Measurements from ENCODE around the gene ATP11A.

The ATP11A gene

GRCh38 chr13:112873851-112874750 lies 184.3 kb downstream of the ATP11A start (continued):
- no peak for TF ChIP-seq ZNF513 (tag by site-specific recombination; IDR thresholded peaks at IDR 0.05)
- TF ChIP-seq SP7 (tag by site-specific recombination; IDR thresholded peaks at IDR 0.05), result no peak
- TF ChIP-seq ZNF549 (tag by site-specific recombination; IDR thresholded peaks at IDR 0.05), result no peak
- TF ChIP-seq KLF7 (tag by site-specific recombination; IDR thresholded peaks at IDR 0.05; ENCODE audit: borderline replicate concordance), result no peak
- TF ChIP-seq ZBTB48 (tag by site-specific recombination; IDR thresholded peaks at IDR 0.05), result no peak
- TF ChIP-seq ZNF501 (tag by site-specific recombination; IDR thresholded peaks at IDR 0.05), result no peak

GRCh38 chr13:112874751-112875300 lies 185.0 kb downstream of the ATP11A start:
- ChIA-PET CTCF (interaction anchor here (0.6 to 2.6 kb wide), 18 partner anchors 9 to 1210 kb away, joined by 3 to 11 read pairs (median 4); no protein-coding TSS in a partner anchor), POLR2A (no interaction called here)
- no peak overlapping the region for H3K4me3 ChIP-seq (ENCODE audit: low read depth, low read length)
- peaks cover 0 to 5% of the 10 kb centered on the region in 2 experiments; a peak in 1 of 3 replicates for H3K36me3 ChIP-seq (ENCODE audit: control insufficient read depth in 2 of 2, insufficient read depth in 1 of 2, low read length in 2 of 2)
- no peaks in the 10 kb centered on the region for H3K9me3 ChIP-seq (ENCODE audit: control insufficient read depth, insufficient read depth, low read depth, low read length)
- TF ChIP-seq ZBTB48 (tag by site-specific recombination; IDR thresholded peaks at IDR 0.05) (no peak), ZNF416 (tag by site-specific recombination; IDR thresholded peaks at IDR 0.05) (no peak), FEZF1 (tag by site-specific recombination; IDR thresholded peaks at IDR 0.05) (no peak), ZNF792 (tag by site-specific recombination; IDR thresholded peaks at IDR 0.05) (no peak), ZNF362 (tag by site-specific recombination; IDR thresholded peaks at IDR 0.05) (no peak), ZNF133 (tag by site-specific recombination; IDR thresholded peaks at IDR 0.05) (no peak), ZNF843 (tag by site-specific recombination; IDR thresholded peaks at IDR 0.05) (no peak), SETDB1 (IDR thresholded peaks at IDR 0.05; ENCODE audit: insufficient read length, low read length) (no peak), ZNF654 (tag by site-specific recombination; IDR thresholded peaks at IDR 0.05; ENCODE audit: low read depth) (no peak), ZNF10 (tag by site-specific recombination; IDR thresholded peaks at IDR 0.05) (no peak), OVOL3 (tag by site-specific recombination; IDR thresholded peaks at IDR 0.05) (no peak), AEBP2 (tag by site-specific recombination; IDR thresholded peaks at IDR 0.05; ENCODE audit: borderline replicate concordance) (no peak), ZNF138 (tag by site-specific recombination; IDR thresholded peaks at IDR 0.05; ENCODE audit: borderline replicate concordance) (no peak), ZBTB49 (tag by site-specific recombination; IDR thresholded peaks at IDR 0.05; ENCODE audit: low read depth) (no peak), ZNF558 (tag by site-specific recombination; IDR thresholded peaks at IDR 0.05) (no peak)
- H3K27ac ChIP-seq (ENCODE audit: extremely low read depth, low read depth, low read length), result no peak overlapping the region
- H3K4me1 ChIP-seq (ENCODE audit: control insufficient read depth, insufficient read depth, low read length), result no peaks in the 10 kb centered on the region

Data from HEK293 (cell line).